NCI-H446 treated with DMSO at 0.1 percent for 48 hours (cell line): ENCODE measurements around the gene FRMD4A.

Experiments used
- DNase-seq: peaks from one replicate; lab custom pipeline; 2025; lab: John Stamatoyannopoulos, UW

The FRMD4A gene

GRCh38 chr10:14016011-14016536 is 314.6 kb downstream of the FRMD4A start:
- no peak for DNase-seq

- DNase-seq = no peak
Measured at GRCh38 chr10:14014423-14014822, 316.3 kb downstream of the FRMD4A start.

DNA sequence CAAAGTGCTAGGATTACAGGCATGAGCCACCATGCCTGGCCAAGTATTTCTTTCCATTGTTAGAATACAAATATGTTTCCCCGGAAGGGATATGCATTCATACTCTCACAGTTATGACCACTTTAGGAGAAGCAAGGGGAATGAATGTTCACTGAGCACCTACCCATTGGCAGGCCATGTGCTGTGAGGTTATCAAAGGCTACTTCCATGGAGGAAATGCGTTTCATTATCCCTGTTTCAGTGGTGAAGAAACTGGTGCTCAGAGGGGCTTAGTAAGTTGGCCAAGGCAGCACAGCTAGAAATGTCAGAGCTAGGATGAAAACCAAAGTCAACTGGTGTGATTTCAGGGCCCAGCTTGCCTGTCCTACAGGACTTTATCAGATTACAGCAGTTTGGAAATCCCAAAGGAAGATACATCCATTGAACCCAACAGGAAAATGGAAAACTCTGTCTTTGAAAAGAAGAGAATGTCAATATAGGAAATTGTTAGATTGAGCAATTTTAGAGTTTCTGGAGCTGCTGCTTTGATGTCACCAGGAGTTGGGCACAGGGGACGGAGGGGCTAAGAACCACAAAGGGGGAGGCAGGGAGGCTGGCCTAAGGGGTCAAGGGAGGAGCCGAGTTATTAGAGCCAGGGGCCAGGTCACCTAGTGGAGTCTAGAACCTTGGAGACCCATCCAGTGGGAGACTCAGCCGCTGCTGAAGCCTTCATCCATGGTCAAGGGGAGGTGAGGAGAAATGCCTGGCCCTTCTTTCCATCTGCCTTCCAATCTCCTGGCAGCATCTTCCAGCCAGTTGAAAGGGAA is 319.8 kb downstream of the FRMD4A start:
- DNase-seq = no peak

DNA sequence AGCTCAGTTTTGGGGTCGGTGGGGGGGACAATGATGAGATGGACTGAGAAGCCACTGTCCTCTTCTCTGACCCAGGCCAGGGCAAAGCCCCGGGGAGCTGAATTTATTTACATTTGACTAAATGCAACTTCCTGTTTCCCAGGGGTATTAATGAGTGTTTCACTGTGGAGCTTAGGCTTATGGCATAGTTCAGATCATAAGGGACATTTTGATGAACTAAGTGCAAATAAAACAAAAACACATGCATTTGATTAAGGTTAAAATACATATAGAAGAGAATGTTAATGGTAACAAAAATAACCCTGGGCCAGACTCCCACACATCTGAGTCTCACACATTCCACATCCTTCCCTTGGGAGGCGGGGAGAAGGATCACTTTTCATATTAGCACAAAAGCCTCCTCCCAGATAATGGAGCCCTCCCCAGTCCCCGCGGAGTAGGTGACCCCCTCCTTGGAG is 320.6 kb downstream of the FRMD4A start:
- no peak for DNase-seq

DNA sequence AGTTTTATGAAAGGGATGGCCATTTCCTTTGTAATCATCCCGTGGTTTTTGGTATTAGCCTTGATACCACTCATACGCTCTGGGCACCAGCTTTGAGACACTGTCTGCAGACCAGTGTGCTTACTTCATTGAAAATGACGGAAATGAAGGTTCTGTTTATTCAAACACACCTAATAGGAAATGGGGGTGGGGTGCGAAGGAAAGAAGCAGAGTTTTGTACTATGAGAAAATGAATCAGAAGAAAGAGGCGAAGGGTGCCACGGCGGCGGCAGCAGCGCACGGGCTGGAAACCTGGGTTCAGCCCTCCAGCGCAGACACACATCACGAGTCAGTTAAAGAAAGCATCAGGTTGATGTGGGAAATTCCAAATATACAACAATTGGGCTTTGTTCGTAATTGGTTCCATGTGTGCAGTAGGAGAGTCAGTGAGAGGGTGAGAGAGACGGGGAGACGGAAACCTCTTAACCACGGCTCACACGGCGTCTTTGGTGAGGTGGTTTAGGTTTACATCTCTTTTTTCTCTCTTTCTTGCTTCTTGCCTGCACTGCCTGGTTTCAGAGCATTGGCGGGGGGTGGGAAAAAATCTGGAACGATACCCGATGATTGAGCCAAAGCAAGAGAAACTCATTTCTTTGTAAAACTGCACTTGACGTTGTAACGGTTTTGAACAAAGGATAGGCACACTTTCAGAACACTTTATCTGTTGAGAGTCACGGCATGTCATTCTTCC is 321.2 kb downstream of the FRMD4A start:
- no peak for DNase-seq

- DNase-seq = no peak
Measured at GRCh38 chr10:14008740-14009080, 322.0 kb downstream of the FRMD4A start.

GRCh38 chr10:14004536-14004935 is 326.2 kb downstream of the FRMD4A start:
- DNase-seq = no peak

- DNase-seq = no peak
Measured at GRCh38 chr10:14003517-14004184, 327.1 kb downstream of the FRMD4A start.

DNA sequence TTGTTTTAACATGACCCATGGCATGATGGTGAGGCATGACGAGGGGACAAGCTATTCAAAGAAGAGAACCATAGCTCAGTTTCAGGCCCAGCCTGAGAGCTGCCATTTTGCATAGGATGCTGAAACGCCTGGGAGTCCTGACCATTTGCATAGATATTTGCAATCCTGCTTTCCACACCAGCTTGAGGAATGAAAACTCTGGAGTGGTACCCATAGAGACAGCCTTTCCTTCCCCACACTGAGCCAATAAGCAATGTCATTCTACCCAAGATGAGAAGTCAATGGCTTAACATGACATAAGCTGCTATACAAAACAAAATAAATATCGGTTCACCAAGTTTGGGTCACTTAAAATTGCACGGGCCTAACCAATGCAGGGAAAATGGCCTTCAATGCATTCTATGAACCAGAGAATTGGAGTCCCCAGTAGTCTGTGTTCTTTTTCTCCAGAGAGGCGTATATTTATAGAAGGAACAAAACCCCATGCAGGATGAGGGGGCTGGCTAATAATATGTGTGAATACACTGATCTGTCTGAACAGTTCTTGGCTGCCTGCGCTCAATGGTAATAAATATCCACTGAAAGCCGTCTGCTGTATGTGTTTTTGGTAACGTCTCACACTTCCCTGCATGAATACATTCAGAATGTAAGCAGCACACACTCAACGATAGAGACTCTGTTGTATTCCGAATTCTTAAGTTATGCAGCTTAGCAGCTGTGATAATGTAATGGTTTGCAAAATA is 329.3 kb downstream of the FRMD4A start:
- no peak for DNase-seq

DNA sequence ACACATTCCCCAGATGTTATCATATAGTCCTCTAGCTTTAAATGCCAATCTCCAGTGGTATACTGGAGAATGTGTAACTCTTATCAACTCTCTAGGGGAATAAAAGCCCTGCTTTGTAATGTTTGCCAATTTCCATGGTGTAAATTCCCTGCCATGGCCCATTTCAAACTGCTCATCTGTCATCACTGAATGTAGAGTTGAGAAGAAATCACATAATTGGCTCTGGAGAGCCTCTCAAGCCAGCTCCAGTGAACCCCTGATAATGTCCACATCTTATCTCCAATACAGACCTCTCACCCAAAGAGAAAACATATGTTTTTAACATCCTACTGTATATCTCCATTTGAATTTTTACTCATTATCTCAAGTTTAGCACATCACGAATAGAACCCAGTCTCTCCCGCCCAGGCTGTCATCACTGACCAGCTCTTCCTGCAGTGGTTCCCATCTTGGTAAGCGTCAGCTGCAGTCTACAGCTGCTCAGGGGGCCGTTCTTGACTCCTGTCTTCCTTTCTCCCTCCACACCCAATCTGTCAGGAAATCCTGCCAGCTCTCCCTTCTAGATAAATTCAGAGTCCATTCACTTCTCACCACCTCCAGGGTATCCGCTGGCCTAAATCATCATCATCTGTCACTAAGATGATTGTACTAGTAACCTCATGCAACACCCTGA is 332.4 kb downstream of the FRMD4A start:
- DNase-seq = no peak

- DNase-seq = no peak
Measured at GRCh38 chr10:13997650-13998049, 333.1 kb downstream of the FRMD4A start.

DNA sequence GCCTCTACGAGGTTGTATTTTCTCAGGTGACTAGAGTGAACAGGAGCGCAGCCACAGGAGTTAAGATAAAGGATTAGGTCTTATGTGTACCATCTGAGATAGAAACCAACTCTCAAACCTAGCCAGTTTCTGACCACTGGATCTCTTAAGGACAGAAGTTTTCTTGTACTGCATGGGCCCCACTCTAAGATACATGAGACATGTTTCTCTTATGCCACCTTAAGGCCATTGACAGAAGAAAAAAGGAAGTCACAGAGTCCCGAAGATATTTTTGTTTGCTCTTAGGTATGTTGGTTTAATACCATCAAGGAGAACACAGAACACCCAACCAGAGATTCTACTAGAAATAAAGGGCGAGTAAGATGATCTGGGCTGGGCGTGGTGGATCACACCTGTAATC is 335.8 kb downstream of the FRMD4A start:
- DNase-seq = no peak

DNA sequence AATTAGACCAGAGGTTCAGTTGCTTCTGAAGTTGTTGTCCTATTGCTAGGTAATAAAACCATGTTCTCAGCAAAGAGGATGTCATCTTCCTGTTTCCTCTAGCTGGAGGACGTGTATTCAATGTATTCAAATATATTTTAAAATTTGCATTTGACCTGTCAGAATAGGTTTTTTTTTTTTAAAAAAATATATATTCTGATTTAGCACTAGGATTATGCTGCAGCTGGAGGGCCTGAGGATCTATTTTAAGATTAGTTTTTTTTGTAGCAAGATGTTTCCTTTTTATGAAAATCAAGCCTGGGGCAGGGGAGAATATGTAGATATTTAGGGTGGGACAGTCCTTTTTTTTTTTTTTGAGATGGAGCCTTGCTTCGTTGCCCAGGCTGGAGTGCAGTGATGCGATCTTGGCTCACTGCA is 337.0 kb downstream of the FRMD4A start:
- DNase-seq = no peak

DNA sequence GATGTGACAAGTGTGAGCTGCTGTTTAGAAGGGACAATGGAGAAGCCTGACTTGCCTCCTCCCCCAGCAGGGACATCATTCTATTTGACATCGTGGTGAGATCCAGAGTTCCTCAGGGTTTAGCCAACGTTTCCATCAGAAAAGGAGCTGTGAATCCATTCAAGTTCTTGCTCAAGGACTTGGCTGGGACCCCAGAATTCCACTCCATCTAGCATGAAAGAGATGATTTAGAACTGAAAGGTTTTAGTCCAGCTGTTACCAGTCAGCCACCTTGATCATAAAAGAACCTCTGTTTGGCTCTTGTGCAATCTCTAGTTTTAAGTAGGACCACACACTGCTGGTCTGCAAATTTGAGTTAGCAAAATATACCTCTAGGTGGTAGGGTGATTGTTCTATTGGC is 337.6 kb downstream of the FRMD4A start:
- no peak for DNase-seq

- no peak for DNase-seq
Measured at GRCh38 chr10:13991353-13991752, 339.4 kb downstream of the FRMD4A start.

DNA sequence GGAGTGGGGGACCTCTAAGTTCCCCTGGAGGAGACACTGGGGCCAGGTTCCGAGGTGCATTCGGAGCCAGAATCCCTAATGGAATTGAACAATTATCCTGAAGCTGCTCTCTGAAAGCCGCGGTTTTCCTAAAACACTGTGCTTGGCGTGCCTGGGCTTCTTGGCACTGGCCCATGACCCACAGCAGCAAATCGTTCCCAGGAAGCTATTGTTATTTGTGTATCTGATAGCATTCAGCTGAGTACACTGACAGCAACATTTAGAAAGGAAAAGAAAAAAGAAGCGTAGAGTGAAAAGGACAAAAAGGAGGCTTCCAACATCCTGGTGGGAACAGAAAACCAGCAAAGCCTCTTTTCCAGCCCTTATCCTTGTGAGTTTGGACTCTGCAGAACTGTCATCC is 339.8 kb downstream of the FRMD4A start:
- no peak for DNase-seq

GRCh38 chr10:13990392-13990805 is 340.3 kb downstream of the FRMD4A start:
- DNase-seq = no peak

DNA sequence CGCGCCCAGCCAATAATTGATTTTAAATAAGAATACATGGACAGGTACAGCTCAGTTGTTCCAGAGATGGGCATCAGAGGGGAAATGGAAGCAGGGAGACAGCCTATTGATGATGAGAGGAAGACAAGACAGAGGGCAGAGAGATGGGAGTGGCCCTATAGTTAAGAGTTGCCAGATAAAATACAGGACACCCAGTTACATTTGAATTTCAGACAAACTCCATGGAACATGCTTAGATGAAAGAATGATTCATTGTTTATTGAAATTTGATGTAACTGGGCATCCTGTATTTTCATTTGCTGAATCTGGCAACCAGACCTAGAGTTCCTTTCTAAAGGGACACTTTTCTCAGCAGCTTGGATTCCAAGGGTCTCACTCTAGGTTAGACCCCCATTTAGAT is 341.1 kb downstream of the FRMD4A start:
- DNase-seq = no peak

- no peak for DNase-seq
Measured at GRCh38 chr10:13987446-13987845, 343.3 kb downstream of the FRMD4A start.

DNA sequence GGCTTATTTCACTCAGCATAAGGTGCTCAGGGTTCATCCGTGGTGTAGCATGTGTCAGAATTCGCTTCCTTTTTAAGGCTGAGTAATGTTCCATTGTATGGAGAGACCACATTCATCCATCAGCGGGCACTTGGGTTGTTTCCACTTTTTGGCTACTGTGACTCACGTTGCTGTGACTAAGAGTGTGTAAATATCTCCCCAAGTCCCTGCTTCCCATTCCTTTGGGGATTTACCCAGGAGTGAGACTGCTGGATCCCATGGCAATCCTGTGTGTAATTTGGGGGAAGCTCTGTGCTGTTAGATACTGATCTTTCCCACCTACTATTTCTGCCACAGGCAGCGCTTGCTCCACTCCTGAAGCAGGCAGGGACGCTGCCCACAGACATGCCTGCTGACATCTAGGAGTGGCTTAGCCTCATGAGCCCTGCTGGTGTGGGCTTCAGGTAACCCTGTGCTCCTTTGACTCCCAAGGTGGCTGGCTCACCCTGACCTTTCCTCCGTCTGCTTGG is 346.0 kb downstream of the FRMD4A start:
- DNase-seq = no peak

- DNase-seq = no peak
Measured at GRCh38 chr10:13983035-13983434, 347.7 kb downstream of the FRMD4A start.
